ENCODE measurements around the gene SATB2. TPM values are rescaled to one million over a fixed set of nuclear protein-coding genes. Genes with fewer than 3 reads are reported as not detected.

Gene SATB2
- total RNA-seq, 3 donors from 2014 or later: 125 to 328 (median 183) TPM

DNA sequence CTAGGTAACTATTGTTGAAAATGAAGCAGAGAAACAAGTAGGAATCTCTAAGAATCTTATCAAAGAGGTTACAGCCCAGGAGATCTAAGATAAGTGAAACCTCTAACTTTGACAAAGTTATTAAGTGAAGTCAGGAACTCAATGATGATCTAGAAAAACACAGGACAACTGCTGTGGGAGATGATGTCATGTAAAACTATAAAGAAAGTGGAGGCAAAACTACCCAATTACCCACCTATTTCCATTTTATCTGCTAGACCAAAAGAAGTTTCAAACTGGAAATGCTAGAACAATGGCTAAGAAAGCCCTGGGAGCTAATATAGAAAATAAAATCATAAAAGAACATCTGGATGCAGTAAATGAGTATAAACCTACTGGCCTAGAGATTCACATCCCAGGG is 50.3 kb downstream of the SATB2 start:
- Histone ChIP-seq H3K4me3 (no peak overlapping the region), H3K36me3 (ENCODE audit: low read depth) (no peaks in the 10 kb centered on the region), H3K4me1 (ENCODE audit: low read depth) (peaks cover 24% of the 10 kb centered on the region), H3K9me3 (no peaks in the 10 kb centered on the region)
- no peak for ATAC-seq
- intact Hi-C loops (cut with DNase I, micrococcal nuclease): no loop called here
- TF ChIP-seq, protein P1, sequence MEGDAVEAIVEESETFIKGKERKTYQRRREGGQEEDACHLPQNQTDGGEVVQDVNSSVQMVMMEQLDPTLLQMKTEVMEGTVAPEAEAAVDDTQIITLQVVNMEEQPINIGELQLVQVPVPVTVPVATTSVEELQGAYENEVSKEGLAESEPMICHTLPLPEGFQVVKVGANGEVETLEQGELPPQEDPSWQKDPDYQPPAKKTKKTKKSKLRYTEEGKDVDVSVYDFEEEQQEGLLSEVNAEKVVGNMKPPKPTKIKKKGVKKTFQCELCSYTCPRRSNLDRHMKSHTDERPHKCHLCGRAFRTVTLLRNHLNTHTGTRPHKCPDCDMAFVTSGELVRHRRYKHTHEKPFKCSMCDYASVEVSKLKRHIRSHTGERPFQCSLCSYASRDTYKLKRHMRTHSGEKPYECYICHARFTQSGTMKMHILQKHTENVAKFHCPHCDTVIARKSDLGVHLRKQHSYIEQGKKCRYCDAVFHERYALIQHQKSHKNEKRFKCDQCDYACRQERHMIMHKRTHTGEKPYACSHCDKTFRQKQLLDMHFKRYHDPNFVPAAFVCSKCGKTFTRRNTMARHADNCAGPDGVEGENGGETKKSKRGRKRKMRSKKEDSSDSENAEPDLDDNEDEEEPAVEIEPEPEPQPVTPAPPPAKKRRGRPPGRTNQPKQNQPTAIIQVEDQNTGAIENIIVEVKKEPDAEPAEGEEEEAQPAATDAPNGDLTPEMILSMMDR (IDR thresholded peaks at IDR 0.05): no peak
- no peak for DNase-seq

DNA sequence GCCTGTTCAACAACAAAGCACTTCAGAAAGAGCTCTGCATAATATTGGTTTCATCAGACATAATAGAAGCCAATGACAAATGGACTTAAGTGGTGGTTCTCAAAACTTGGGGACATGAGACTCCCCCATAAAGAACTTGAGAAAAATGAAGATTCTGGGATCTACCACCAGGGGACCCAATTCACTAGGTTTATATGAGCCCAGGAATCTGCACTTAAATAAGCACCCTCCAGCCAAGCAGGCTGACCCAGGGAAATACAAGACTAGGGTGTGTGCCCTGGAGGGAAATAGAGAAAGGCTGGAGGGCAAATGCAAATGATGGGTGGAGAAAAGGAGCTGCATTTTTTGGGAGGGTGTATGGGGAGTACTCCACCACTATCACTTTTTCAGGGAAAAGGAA is 52.5 kb downstream of the SATB2 start:
- DNase-seq (no peak), ATAC-seq (peak; percentile 59)

DNA sequence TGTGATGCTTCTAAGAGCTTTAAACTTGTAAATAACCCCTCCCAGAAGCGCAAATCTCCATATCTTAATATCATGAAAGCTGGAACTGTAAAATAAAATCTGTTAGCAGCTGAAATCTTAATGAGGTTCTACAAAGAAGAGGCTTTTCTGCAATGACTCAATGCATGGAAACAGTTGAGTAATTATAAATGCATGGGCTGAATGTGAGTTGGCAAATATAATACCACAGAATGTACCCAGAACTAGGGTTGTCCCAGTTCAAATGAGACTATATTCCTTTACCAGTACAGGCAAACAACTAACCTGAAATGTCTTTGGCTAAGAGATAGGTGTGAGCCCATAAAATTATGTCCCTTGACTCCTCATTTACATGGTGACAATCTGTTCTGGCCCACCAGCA is 52.9 kb downstream of the SATB2 start:
- no peak for DNase-seq
- H3K4me1 ChIP-seq (ENCODE audit: low read depth): peaks cover 7% of the 10 kb centered on the region
- no peaks in the 10 kb centered on the region for H3K9me3 ChIP-seq
- TF ChIP-seq, protein P1 (IDR thresholded peaks at IDR 0.05): no peak
- intact Hi-C loops (cut with DNase I, micrococcal nuclease): no loop called here
- peak; percentile 22 for ATAC-seq
- H3K4me3 ChIP-seq: no peak overlapping the region
- no peaks in the 10 kb centered on the region for H3K36me3 ChIP-seq (ENCODE audit: low read depth)

More for the DNA sequence above, 52.5 kb downstream of the SATB2 start:
- TF ChIP-seq, protein P1 (IDR thresholded peaks at IDR 0.05): no peak
- Histone ChIP-seq H3K4me3 (no peak overlapping the region), H3K36me3 (ENCODE audit: low read depth) (no peaks in the 10 kb centered on the region), H3K4me1 (ENCODE audit: low read depth) (peaks cover 9% of the 10 kb centered on the region), H3K9me3 (no peaks in the 10 kb centered on the region)
- intact Hi-C loops (cut with DNase I, micrococcal nuclease): no loop called here

GRCh38 chr2:199395311-199395710 is 62.4 kb downstream of the SATB2 start:
- DNase-seq (no peak), ATAC-seq (no peak)
- Histone ChIP-seq H3K4me1 (ENCODE audit: low read depth) (peaks cover 19% of the 10 kb centered on the region), H3K36me3 (ENCODE audit: low read depth) (no peaks in the 10 kb centered on the region), H3K9me3 (no peaks in the 10 kb centered on the region), H3K4me3 (no peak overlapping the region)
- intact Hi-C loops (cut with DNase I, micrococcal nuclease): no loop called here
- TF ChIP-seq, protein P1 (IDR thresholded peaks at IDR 0.05): no peak

GRCh38 chr2:199392363-199392762 is 65.4 kb downstream of the SATB2 start:
- H3K36me3 ChIP-seq (ENCODE audit: low read depth): no peaks in the 10 kb centered on the region
- DNase-seq: peak in 1 of 3 donors; percentile 65
- peaks cover 19% of the 10 kb centered on the region for H3K4me1 ChIP-seq (ENCODE audit: low read depth)
- ATAC-seq: peak; percentile 96
- TF ChIP-seq, protein P1 (IDR thresholded peaks at IDR 0.05): no peak
- no peak overlapping the region for H3K4me3 ChIP-seq
- intact Hi-C loops (cut with DNase I, micrococcal nuclease): no loop called here
- no peaks in the 10 kb centered on the region for H3K9me3 ChIP-seq

DNA sequence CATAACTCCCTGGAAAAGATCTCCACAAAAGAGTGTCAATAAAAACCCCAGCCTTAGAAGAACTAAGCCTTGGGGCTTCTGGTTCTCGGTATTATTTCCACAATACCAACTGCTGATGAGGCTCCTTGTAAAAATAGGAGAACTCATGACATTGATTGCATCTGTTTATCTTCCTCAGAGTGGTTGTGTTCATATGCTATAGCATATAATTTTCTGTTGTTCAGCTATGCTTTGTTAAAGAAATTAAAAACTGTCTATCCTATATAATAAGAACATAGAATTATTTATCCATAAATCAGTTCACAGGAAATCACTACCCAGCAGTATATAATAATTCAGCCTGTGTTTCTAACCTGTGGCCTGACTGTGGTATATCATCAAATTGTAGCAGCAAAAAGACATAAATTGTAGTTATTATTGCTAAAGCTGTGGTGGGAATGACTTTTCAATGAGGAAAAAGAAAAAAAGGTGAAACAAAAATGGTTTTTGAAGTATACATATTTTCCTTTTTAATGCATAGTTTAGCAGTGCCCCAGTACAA is 68.9 kb downstream of the SATB2 start:
- H3K36me3 ChIP-seq (ENCODE audit: low read depth): no peaks in the 10 kb centered on the region
- no peak for ATAC-seq
- DNase-seq: no peak
- peaks cover 24% of the 10 kb centered on the region for H3K4me1 ChIP-seq (ENCODE audit: low read depth)
- TF ChIP-seq, protein P1 (IDR thresholded peaks at IDR 0.05): no peak
- no peak overlapping the region for H3K4me3 ChIP-seq
- intact Hi-C loops (cut with DNase I, micrococcal nuclease): no loop called here
- H3K9me3 ChIP-seq: no peaks in the 10 kb centered on the region
